Inflammatory macrophage treated with lipopolysaccharide for 4 hours (primary cell): ENCODE data around the gene CCR7.
"Not testable (repeated sequence)": the region's sequence is repeated elsewhere in the genome, so short reads cannot be mapped to it uniquely, and the experiment has no call there.

Experiments
- DNase-seq: peaks from one replicate; pipeline ENCODE4 v3.0.0-alpha.2; 2020

The CCR7 gene

DNA sequence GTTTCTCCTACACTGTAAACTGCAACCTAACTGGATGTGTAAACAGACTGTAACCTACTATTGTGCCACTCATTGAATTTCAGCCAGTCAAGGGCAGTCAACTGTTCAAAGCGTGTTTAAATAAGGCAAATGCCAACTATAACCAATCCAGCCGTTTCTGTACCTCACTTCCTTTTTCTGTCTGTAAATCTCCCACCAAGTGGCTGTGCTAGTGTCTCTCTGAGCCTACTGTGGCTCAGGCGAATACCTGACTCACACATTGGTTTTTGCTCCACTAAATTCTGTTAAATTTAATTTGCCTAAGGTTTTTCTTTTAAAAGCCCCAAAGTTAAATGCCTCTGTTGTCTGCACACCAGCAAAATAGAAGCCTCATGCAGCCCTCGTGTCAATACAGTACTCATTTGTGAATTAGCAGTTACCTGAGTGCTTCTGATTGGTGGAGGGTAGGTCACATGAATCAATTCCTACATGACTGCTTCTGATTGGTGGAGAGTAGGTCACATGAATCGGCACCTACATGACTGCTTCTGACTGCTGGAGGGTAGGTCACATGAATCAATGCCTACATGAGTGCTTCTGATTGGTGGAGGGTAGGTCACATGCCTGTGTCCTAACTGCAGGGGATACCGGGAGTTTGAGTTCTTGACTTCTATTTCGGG lies 31.1 kb upstream of the CCR7 start:
- peak; percentile 38 for DNase-seq

DNA sequence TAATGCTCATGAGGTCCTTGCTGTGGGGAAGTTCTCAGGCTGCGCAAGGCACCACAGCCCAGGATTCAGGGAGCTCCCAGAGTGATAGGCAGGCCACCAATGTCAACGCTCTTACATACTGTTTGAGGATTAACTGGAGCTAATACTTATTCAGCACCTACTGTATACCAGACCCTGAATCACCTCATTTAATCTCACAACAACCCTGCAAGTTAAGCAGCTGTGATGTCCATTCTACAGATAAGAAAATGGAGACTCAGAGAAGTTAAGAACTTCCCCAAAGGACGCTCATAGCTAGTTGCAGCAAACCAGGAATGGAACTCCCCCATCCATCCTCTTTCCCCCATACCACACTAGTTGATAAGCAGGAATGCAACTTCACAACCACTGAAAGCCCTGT lies 25.5 kb upstream of the CCR7 start:
- DNase-seq: no peak

GRCh38 chr17:40588552-40588951 lies 23.3 kb upstream of the CCR7 start:
- DNase-seq: no peak

DNA sequence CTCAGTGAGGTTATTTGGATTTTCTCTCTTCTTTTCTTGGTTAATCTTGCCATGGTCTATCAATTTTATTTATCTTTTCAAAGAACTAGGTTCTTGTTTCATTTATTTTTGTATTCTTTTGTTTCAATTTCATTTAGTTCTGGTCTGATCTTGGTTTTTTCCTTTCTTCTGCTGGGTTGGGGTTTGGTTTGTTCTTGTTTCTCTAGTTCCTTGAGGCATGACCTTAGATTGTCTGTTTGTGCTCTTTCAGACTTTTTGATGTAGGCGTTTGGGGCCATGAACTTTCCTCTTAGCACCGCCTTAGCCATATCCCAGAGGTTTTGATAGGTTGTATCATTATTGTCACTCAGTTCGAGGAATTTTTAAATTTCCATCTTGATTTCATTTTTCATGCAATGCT lies 21.0 kb upstream of the CCR7 start:
- not testable (repeated sequence) for DNase-seq

GRCh38 chr17:40584950-40585349 lies 19.7 kb upstream of the CCR7 start:
- DNase-seq: not testable (repeated sequence)

DNA sequence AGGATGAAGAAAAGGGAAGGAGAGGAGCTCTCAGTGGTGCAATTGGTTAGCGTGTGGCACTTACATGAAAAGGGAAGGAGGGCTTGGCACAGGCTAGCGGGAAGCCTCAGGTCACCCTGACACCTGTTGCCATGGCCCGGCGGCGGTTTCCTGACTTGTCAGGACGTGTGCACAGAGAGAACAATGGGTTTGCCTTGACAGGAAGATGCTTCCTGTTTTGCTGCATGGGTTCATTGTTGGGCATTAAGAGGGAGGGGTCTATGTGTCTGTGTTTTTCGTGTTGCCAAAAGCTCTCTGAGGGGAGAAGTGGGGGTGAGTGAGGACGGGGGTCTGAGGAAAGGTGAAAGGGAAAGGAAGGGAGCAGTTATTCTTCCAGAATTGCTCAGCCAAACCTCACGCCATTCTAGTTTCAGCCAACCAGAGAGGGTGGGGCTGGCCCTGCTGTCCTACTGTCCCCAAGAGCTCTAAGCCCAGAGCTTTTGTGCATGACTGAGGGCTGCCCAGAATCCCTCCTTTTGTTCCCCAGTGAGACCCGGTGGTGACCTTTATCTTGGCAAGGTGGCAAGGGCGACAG lies 17.1 kb upstream of the CCR7 start:
- peak; percentile 18 for DNase-seq

DNA sequence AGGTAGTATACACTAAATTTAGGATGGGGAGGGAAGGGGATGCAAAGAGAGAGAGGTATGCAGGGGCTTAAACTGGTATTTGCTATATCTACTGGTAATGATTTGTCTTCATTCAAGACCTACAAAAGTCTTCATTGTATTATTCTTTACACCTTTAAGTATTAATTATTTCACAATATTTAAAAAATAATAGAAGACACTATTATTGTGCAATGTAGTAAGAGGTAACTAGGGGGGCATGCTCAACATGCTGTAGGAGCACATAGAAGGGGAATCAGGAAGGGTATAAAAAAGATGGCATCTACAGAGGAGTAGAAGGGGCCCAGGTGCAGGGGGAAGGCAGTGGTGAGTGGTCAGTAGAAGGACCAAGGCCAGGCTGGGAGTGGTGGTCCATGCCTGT lies 14.9 kb upstream of the CCR7 start:
- no peak for DNase-seq

- no peak for DNase-seq
These were observed 14.2 kb upstream of the CCR7 start for GRCh38 chr17:40579471-40579870.

DNA sequence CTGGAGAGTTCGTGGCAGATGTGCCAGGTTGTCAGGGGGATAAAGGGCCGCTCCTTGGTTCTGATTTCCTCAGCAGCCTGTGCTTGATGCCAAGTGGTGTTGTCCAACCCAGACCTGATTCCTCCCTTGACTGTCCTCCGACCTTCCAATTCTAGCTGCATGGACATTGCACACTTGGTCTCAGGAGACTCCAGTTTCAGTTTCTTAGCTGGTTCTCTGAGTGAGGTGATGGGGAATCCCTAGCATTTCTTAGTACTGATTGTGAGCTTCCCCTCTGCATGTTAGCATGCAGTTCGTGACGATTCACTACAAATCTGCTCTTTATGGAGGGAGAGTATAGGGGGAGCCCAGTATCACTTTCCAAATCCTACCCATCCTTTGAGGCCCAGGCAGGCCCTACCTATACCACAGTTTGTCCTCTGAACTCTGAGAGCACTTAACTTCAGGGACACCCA lies 12.4 kb upstream of the CCR7 start:
- DNase-seq: peak; percentile 68

DNA sequence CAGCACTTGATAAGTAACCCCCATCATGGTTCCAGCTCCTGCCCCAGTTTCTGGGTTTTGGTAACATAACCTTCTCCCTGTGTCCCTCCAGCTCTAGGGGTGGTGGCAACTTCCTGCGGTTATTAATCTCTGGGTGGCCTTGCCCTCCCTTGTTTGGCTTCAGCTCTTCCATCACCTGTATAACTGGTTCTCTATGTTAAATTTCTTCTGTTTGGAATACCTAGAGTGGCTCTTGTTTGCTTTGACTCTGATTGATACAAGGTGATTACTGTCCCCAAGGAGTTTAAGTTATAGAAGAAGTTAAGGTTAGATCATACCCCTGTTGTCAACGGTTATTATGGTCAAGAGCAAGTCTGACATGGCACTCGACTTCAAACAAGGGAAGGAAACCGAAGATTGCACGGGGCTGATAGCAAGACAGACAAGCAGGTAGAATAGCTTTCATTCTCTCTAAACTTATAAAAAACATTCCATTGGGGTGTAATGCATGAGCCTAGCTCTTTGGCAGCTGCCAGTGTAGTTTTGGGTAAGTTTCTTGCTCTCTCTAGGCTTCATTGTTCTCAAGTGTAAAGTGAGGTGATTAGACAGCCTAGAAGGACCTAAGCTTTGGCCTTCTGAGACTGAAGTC lies 11.0 kb upstream of the CCR7 start:
- no peak for DNase-seq

DNA sequence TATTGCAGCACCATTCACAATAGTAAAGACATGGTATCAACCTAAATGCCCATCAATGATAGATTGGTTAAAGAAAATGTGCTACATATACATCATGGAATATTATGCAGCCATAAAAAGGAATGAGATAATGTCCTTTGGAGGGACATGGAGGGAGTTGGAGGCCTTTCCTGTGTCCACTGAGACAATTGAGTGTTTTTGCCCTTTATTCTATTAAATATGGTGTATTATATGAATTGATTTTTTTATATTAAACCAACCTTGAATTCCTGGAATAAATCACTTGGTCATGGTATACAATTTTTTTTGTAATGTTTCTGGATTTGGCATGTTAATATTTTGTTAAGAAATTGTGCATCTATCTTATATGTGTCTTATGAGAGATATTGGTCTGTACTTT lies 9.0 kb upstream of the CCR7 start:
- no peak for DNase-seq

DNA sequence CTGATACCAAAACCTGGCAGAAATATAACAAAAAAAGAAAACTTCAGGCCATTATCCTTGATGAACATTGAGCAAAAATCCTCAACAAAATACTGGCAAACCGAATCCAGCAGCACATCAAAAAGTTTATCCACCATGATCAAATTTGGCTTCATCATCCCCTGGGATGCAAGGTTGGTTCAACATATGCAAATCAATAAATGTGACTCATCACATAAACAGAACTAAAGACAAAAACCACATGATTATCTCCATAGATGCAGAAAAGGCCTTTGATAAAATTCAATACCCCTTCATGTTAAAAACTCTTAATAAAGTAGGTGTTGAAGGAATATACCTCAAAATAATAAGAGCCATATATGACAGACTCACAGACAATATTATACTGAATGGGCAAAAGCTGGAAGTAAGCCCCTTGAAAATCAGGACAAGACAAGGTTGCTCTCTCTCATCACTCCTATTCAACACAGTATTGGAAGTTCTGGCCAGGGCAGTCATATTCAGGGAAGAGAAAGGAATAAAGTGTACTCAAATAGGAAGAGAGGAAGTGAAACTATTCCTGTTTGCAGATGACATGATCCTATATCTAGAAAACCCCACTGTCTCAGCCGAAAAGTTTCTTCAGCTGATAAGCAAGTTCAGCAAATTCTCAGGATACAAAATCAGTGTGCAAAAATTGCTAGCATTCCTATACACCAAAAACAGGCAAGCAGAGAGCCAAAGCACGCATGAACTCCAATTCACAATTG lies 7.1 kb upstream of the CCR7 start:
- DNase-seq: peak; percentile 63

DNA sequence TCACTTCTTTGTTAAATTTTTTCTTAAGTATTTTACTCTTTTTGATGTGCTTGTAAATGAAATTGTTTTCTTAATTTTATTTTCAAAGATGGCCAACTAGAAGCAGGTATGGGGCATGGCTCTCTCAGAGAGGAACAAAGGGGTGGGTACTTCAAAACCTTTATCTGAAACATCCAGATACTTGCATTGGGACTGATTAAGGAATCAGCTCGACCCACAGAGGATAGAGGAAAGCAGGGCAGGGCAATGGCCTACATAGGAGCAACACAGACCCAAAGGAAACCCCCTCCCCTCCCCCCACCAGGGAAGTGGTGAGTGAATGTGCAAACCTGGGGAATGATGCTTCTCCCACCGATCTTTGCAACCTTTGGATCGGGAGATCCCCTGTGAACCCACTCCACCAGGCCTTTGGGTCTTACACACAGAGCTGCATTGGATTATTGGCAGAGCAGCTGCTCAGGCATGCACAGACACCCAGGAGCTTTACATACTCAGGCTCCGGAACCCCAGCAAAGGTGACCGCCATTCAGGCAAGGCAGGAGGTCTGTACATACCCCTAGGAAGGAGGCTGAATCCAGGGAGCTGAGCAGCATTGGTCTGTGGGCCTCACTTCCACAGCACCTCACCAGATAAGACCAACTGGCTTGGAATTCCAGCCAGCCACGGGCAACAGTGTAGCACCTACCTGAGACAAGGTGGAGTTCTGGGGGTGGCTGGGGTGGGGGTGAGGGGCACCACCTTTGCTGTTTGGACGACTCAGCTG lies 3.0 kb upstream of the CCR7 start:
- DNase-seq: no peak

- no peak for DNase-seq
These were observed 2.1 kb upstream of the CCR7 start for GRCh38 chr17:40567377-40567776.

- DNase-seq: no peak
These were observed 617 bp upstream of the CCR7 start for GRCh38 chr17:40565769-40566409.

DNA sequence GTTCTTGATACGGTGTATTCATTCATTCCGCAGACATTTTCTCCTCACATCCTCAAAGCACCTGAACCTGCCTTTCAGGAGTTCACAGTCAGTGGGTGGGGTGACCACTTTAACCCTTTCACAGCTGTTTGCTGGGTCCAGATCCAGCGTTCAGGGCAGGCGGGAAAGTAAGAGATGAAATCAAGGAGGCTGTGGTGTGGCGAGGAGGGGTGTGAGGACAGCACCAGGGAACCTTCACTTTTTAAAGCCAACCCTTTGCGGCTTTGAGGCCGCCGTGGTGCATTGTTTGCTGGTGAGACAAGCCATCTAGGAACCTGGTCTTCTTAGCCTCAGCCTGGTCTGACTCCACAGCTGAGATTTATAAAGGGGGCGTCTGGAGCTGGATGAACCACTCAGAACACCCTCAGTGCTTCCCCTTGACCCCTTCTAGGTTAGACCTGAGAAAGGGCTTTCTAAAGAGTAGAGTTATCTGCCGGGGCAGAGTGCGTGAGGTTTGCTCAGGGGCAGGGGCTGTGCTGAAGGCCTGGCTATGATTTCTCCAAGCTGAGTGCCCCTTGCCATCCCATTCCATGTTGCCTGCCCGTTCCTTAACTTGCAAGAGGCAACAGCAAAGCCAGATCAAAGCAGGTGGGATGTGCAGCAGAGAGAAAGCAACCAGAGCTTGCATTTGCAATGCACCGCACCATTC lies 933 bp downstream of the CCR7 start:
- no peak for DNase-seq

- DNase-seq: no peak
These were observed 1.8 kb downstream of the CCR7 start for GRCh38 chr17:40563220-40564052.

GRCh38 chr17:40562838-40563219 lies 2.4 kb downstream of the CCR7 start:
- DNase-seq: no peak

- peak; percentile 50 for DNase-seq
These were observed 3.2 kb downstream of the CCR7 start for GRCh38 chr17:40561871-40562611.

DNA sequence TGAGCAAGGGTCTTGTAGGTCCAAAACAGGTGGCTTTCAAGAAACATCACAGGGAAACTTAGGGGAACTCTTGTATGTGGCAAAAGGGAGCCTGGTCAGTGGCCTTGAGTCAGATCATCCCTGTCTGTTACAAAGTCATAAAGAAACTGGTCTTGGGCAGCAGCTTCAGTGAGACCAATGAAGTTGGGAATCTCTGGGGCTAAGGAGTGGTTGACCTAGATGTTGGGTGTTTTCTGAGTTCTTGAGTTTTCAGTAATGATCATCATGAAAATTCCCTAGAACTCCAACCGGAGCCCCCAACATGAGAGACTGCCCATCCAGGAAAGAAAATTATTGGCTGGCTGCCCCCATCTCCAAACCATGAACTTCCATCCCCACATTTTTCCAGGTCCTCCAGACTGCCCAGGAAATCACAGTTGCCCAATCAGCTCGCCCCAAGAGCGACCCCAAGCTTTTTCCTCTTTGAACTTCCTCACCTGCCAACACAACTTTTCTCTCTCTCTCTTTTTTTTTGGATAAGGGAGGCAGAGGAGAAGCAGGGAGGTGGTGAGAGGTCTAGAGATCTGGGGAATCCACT lies 3.9 kb downstream of the CCR7 start:
- peak; percentile 64 for DNase-seq
